ENCODE measurements around the gene KCNIP1. TPM values are rescaled to one million over a fixed set of nuclear protein-coding genes. Genes with fewer than 3 reads are reported as not detected.
A peak's percentile ranks its signal among the peaks of the same experiment; 100 is the strongest.

Gene KCNIP1
- polyA plus RNA-seq, 3 donors, result not detected

GRCh38 chr5:170614720-170615119 is 110.9 kb downstream of the KCNIP1 start:
- H3K27me3 Mint-ChIP-seq (ENCODE audit: low read depth in 3 of 3), result peaks cover 0 to 1% (median 1%) of the 10 kb centered on the region in 3 donors
- WGBS (ENCODE audit: insufficient coverage), result 91% methylated on average over 3 of the region's 7 CpGs
- Histone ChIP-seq H3K4me3 (replicated peaks in 1 of 3; ENCODE audit: low read depth in 2 of 3, low read length in 3 of 3) (no peak overlapping the region), H3K36me3 (replicated peaks in 1 of 2; ENCODE audit: control insufficient read depth in 1 of 2, insufficient read depth in 2 of 2, low read length in 2 of 2) (no peaks in the 10 kb centered on the region), H3K79me2 (ENCODE audit: insufficient read depth, low read length) (no peaks in the 10 kb centered on the region), H3K4me2 (replicated peaks; ENCODE audit: extremely low read depth, low read length, poor library complexity, severe bottlenecking) (no peak overlapping the region), H3K4me1 (ENCODE audit: control insufficient read depth in 1 of 2, insufficient read depth in 2 of 2, low read length in 2 of 2) (no peaks in the 10 kb centered on the region), H3K9ac (ENCODE audit: insufficient read depth, low read length, poor library complexity, severe bottlenecking) (no peak overlapping the region), H3K27ac (ENCODE audit: low read depth in 1 of 2, low read length in 2 of 2) (no peak overlapping the region), H4K20me1 (ENCODE audit: insufficient read depth, low read length) (no peaks in the 10 kb centered on the region), H2AFZ (ENCODE audit: insufficient read depth, low read depth, low read length, poor library complexity, severe bottlenecking) (no peak overlapping the region), H3K9me3 (replicated peaks in 1 of 2; ENCODE audit: control insufficient read depth in 1 of 2, insufficient read depth in 1 of 2, low read length in 2 of 2) (no peaks in the 10 kb centered on the region), H3K27me3 (ENCODE audit: control insufficient read depth in 2 of 2, insufficient read depth in 2 of 2, low read length in 2 of 2) (no peaks in the 10 kb centered on the region)
- DNase-seq, result no peak
- no peaks in the 10 kb centered on the region for H3K9me3 Mint-ChIP-seq
- no peaks in the 10 kb centered on the region for H3K36me3 Mint-ChIP-seq
- H3K4me3 Mint-ChIP-seq, result no peak overlapping the region
- H3K27ac Mint-ChIP-seq, result peak overlapping the region in 1 of 7 donors; percentile 25
- no peak for TF ChIP-seq CTCF (IDR thresholded peaks at IDR 0.05)
- peaks cover 6% of the 10 kb centered on the region for H3K4me1 Mint-ChIP-seq
- intact Hi-C loops (cut with micrococcal nuclease), result no loop called here

GRCh38 chr5:170617533-170618490 is 114.0 kb downstream of the KCNIP1 start:
- no peaks in the 10 kb centered on the region for H3K9me3 Mint-ChIP-seq
- intact Hi-C loops (cut with micrococcal nuclease), result no loop called here

More at GRCh38 chr5:170617533-170618490, 114.0 kb downstream of the KCNIP1 start:
- H3K9ac ChIP-seq (ENCODE audit: insufficient read depth, low read length, poor library complexity, severe bottlenecking), result no peak overlapping the region
- peak overlapping the region in 1 of 2 donors; percentile 39 for H3K4me3 Mint-ChIP-seq
- H3K27me3 ChIP-seq (ENCODE audit: control insufficient read depth in 2 of 2, insufficient read depth in 2 of 2, low read length in 2 of 2), result no peaks in the 10 kb centered on the region
- DNase-seq, result no peak
- H3K4me3 ChIP-seq (replicated peaks in 1 of 3; ENCODE audit: low read depth in 2 of 3, low read length in 3 of 3), result no peak overlapping the region
- H3K4me2 ChIP-seq (replicated peaks; ENCODE audit: extremely low read depth, low read length, poor library complexity, severe bottlenecking), result no peak overlapping the region
- WGBS (ENCODE audit: insufficient coverage), result no CpG with 5 or more reads among the region's 7 CpGs
- no peaks in the 10 kb centered on the region for H3K79me2 ChIP-seq (ENCODE audit: insufficient read depth, low read length)
- no peaks in the 10 kb centered on the region for H3K4me1 ChIP-seq (ENCODE audit: control insufficient read depth in 1 of 2, insufficient read depth in 2 of 2, low read length in 2 of 2)
- H3K27ac Mint-ChIP-seq, result peak overlapping the region in 1 of 7 donors; percentile 54
- H3K27ac ChIP-seq (ENCODE audit: low read depth in 1 of 2, low read length in 2 of 2), result no peak overlapping the region
- H3K36me3 ChIP-seq (replicated peaks in 1 of 2; ENCODE audit: control insufficient read depth in 1 of 2, insufficient read depth in 2 of 2, low read length in 2 of 2), result no peaks in the 10 kb centered on the region
- no peaks in the 10 kb centered on the region for H4K20me1 ChIP-seq (ENCODE audit: insufficient read depth, low read length)
- no peak for TF ChIP-seq CTCF (IDR thresholded peaks at IDR 0.05)
- H3K4me1 Mint-ChIP-seq, result peaks cover 6% of the 10 kb centered on the region
- H3K9me3 ChIP-seq (replicated peaks in 1 of 2; ENCODE audit: control insufficient read depth in 1 of 2, insufficient read depth in 1 of 2, low read length in 2 of 2), result no peaks in the 10 kb centered on the region
- no peaks in the 10 kb centered on the region for H3K36me3 Mint-ChIP-seq
- H3K27me3 Mint-ChIP-seq (ENCODE audit: low read depth in 3 of 3), result peaks cover 0 to 3% (median 1%) of the 10 kb centered on the region in 3 donors
- no peak overlapping the region for H2AFZ ChIP-seq (ENCODE audit: insufficient read depth, low read depth, low read length, poor library complexity, severe bottlenecking)
